Activated T-helper 1 cell treated with Interleukin-2 at 50 U/mL for 16 hours (primary cell): Measurements from ENCODE around the gene DPH6.

Source experiments
- DNase-seq: peaks from one replicate; pipeline ENCODE4 v3.0.0-alpha.2; 2020; ENCODE audit warnings: low read depth

The DPH6 gene

DNA sequence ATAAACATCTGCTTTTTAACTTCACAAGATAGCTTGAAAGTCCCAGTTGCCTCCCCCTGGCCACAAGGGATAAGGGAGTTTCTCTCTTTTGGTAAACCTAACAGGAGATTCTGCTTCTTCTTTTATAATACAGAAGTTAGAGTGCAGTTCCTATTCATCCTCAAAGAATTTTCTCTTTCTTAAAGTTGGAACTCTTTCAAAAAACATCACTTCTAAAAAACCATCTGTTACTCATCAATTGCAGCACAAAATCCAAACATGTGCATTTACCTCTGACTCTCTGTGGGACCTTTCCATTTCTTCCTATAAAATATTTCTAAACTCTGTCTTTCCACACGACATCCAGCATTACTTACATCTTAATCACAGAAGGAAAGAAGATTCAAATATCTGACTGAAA is 5.1 kb downstream of the DPH6 start:
- no peak for DNase-seq

- DNase-seq: no peak
Observed at GRCh38 chr15:35540021-35540420, 5.9 kb downstream of the DPH6 start.

DNA sequence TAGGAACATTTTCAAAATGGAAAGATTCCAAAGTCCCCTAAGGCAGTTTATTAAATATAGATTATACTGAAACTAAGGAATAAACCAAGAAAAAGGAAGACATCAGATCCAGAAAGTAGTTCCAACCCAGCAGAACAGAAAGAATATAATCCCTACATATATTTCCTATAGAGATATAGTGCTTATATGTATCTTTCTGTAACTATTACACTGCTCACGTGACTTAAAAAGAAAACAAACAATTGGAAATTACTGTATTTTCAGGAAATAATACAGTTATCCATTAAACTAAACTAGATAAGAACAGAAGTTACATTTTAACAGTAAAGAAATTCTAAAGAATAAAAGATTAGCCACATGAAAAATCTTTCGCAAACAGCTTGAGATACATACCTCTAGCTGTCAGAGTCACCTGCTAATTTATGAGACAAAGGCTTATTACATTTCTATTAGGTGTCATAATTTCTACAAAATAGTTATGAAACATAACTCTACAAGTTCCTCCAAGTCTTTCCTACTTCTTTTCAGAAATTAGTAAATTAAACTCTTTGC is 10.5 kb downstream of the DPH6 start:
- no peak for DNase-seq

- no peak for DNase-seq
Observed at GRCh38 chr15:35533130-35534110, 12.5 kb downstream of the DPH6 start.

- DNase-seq: no peak
Observed at GRCh38 chr15:35530698-35531097, 15.3 kb downstream of the DPH6 start.

- DNase-seq: no peak
Observed at GRCh38 chr15:35529784-35530183, 16.2 kb downstream of the DPH6 start.

DNA sequence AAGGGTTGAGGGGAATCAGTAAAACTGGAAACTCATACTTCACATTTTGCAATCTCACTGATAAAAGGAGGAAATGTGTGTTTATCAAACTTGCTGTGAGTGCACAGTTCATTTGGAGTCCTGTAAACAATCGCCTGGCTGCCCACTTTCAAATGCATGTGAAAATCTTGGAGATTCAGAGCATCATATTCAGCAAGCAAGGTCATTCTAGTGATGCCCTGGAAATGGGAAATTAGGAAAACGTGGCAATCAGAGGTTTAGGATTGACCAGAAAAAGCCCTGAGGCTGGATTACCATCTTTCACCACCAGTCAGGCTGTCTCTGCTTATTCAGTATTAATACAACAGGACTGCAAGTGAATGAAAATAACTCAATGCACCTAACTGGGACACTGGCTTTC is 23.9 kb downstream of the DPH6 start:
- DNase-seq: no peak

- no peak for DNase-seq
Observed at GRCh38 chr15:35519541-35520149, 26.3 kb downstream of the DPH6 start.

- no peak for DNase-seq
Observed at GRCh38 chr15:35519052-35519451, 26.9 kb downstream of the DPH6 start.

DNA sequence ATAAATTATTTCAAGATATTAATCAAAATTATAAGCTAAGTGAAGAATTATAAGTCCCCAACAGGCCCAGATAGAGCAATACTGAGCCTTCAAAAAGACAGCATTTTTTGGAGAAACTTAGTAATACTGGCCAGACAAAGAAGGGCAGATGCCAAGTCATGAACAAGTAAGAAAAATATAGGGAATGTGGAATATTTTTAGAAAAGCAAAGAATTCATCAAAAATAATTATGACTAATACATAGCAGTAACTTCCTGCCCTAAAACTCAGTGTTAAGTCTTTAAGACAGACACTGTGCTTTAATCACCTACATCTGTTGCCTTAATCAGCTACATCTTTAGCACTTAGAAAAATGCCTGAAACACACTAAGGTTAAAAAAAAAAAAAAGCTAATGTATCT is 31.2 kb downstream of the DPH6 start:
- DNase-seq: no peak

- no peak for DNase-seq
Observed at GRCh38 chr15:35507932-35508638, 37.9 kb downstream of the DPH6 start.

DNA sequence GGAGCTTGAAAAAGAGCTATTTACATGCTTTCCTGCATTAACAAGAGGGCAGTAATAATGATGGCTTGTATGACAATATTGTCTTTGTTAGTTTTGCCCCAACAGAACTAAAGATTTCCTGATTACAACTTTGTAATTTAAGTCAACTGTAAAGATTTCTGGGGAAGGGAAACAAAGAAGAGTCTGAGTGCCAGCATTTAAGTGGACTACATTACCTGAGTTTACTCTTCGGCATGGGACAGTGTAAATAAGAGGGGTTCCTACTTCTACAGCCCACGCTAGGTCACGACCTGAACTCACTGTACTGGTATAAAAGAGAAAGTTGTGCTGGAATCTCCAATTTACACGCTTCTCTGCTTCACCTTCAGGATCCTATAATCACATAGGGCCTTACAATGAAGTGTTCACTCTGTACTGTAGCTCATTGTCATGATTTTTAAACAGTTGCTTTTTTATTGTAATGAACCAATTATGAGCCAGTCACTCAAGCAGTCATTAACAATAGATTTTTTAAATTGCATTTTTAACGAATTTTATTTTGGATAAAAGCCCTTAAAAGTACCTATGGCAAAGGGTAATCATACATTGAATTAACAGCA is 39.6 kb downstream of the DPH6 start:
- no peak for DNase-seq

- no peak for DNase-seq
Observed at GRCh38 chr15:35505809-35506208, 40.2 kb downstream of the DPH6 start.

GRCh38 chr15:35505141-35505540 is 40.8 kb downstream of the DPH6 start:
- DNase-seq: no peak

DNA sequence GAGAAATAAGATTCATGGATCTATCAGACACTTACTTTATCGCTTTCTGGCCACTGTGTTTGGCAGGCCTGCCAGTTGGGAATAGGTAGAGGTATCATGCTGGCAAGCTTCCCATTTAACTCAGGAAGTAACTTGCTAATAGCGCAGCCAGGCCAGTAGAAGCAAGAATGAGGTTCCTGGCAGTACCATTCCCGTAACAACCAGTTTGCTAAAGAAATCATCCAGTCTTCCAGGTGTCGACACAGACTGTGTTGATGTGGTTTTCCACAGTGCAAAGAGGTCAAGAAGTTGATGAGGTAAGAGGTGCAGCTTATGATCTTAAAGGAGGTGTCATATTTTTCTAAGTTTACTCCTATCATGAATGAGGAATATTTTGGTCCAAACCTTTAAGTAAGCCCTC is 46.2 kb downstream of the DPH6 start:
- DNase-seq: no peak

- no peak for DNase-seq
Observed at GRCh38 chr15:35496585-35496984, 49.4 kb downstream of the DPH6 start.

- DNase-seq: no peak
Observed at GRCh38 chr15:35495080-35495479, 50.9 kb downstream of the DPH6 start.

- DNase-seq: no peak
Observed at GRCh38 chr15:35491999-35492398, 54.0 kb downstream of the DPH6 start.

GRCh38 chr15:35491173-35491572 is 54.8 kb downstream of the DPH6 start:
- DNase-seq: no peak

- DNase-seq: no peak
Observed at GRCh38 chr15:35490511-35490910, 55.5 kb downstream of the DPH6 start.

GRCh38 chr15:35487417-35487816 is 58.5 kb downstream of the DPH6 start:
- no peak for DNase-seq

DNA sequence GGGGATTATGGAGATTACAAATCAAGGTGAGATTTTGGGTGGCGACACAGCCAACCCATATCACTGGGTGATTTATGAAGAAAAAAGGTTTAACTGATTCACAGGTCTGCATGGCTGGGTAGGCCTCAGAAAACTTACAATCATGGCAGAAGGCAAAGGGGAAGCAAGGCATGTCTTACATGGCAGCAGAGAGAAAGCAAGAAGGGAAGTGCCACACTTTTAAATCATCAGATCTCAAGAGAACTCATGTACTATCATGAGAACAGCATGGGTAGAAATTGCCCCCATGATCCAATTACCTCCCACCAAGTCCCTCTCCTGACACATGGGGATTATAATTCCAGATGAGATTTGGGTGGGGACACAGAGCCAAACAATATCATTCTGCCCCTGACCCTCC is 59.7 kb downstream of the DPH6 start:
- no peak for DNase-seq
